Measurements from ENCODE around the gene NDUFA11.

DNA sequence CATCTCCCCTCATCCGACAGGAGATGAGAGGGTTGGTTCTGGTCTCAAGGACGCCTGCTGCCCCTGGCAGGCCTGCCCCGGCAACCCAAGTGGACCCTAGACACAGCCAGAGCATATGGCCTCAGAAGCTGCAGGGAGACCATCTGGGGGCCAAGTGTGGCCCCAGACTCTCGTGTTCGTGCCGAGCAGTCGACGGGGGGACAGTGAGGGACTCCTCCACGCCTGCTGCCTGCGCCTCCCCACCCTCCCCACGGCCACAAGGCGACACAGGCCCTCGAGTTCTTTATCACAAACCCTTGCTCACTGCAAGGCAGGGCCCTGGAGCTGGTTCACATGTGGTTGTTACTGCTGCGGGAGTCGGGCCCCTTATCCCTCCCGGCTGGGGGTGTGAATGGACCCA, 19.8 kb upstream of the NDUFA11 start:
- TF ChIP-seq, protein P1, sequence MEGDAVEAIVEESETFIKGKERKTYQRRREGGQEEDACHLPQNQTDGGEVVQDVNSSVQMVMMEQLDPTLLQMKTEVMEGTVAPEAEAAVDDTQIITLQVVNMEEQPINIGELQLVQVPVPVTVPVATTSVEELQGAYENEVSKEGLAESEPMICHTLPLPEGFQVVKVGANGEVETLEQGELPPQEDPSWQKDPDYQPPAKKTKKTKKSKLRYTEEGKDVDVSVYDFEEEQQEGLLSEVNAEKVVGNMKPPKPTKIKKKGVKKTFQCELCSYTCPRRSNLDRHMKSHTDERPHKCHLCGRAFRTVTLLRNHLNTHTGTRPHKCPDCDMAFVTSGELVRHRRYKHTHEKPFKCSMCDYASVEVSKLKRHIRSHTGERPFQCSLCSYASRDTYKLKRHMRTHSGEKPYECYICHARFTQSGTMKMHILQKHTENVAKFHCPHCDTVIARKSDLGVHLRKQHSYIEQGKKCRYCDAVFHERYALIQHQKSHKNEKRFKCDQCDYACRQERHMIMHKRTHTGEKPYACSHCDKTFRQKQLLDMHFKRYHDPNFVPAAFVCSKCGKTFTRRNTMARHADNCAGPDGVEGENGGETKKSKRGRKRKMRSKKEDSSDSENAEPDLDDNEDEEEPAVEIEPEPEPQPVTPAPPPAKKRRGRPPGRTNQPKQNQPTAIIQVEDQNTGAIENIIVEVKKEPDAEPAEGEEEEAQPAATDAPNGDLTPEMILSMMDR (conservative IDR thresholded peaks at IDR 0.05; ENCODE audit: low read depth, low read length), result no peak
- TF ChIP-seq CHD1 (IDR thresholded peaks at IDR 0.05; ENCODE audit: low read depth, low read length), result no peak
- no peak for TF ChIP-seq POLR2A (IDR thresholded peaks at IDR 0.05; ENCODE audit: low read depth, low read length)
- TF ChIP-seq, protein P2, sequence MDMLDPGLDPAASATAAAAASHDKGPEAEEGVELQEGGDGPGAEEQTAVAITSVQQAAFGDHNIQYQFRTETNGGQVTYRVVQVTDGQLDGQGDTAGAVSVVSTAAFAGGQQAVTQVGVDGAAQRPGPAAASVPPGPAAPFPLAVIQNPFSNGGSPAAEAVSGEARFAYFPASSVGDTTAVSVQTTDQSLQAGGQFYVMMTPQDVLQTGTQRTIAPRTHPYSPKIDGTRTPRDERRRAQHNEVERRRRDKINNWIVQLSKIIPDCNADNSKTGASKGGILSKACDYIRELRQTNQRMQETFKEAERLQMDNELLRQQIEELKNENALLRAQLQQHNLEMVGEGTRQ (IDR thresholded peaks at IDR 0.05; ENCODE audit: low read depth, low read length), result no peak
- TF ChIP-seq RAD21 (IDR thresholded peaks at IDR 0.05; ENCODE audit: low read length), result no peak
- TF ChIP-seq RCOR1 (IDR thresholded peaks at IDR 0.05; ENCODE audit: insufficient replicate concordance, low read length), result no peak
- no peak for TF ChIP-seq BHLHE40 (IDR thresholded peaks at IDR 0.05; ENCODE audit: low read depth, low read length)
- TF ChIP-seq RFX5 (IDR thresholded peaks at IDR 0.05; ENCODE audit: low read depth, low read length), result no peak
- TF ChIP-seq MAZ (IDR thresholded peaks at IDR 0.05; ENCODE audit: borderline replicate concordance, low read depth, low read length), result no peak
- TF ChIP-seq CEBPB (IDR thresholded peaks at IDR 0.05; ENCODE audit: low read depth, low read length), result no peak
- TF ChIP-seq NFE2L2 (IDR thresholded peaks at IDR 0.05; ENCODE audit: low read depth, low read length), result no peak
